Esophagus muscularis mucosa (tissue), 3 donors: Measurements from ENCODE around the gene TMEM238L.
A peak's percentile ranks its signal among the peaks of the same experiment; 100 is the strongest.

Experiments used
- CTCF ChIP-seq, 3 experiments: fragments of 200-600 bp in 2 of 3; fragments of 450-650 bp in 1 of 3; sonication (generic) in 2 of 3; IDR thresholded peaks; one replicate each; pipeline ENCODE4 v1.5.1; 2017 to 2019; ENCODE audit warnings: antibody characterized with exemption in 3 of 3, mild to moderate bottlenecking in 2 of 3, moderate library complexity in 1 of 3
- POLR2A ChIP-seq: fragments of 450-650 bp; IDR thresholded peaks from one replicate; pipeline ENCODE4 v1.6.1; 2017; ENCODE audit warnings: antibody characterized with exemption, moderate library complexity, mild to moderate bottlenecking, low read depth

- TF ChIP-seq CTCF (IDR thresholded peaks at IDR 0.05): peak; percentile 91 to 95 (median 91)
- TF ChIP-seq POLR2A: no peak
Measured at GRCh38 chr17:10844621-10845387, 40.9 kb upstream of the TMEM238L start.
